Effector CD4-positive, alpha-beta T cell (primary cell): ENCODE data around the gene GATA2.

Source experiments
- DNase-seq: peaks from one replicate; pipeline ENCODE4 v3.0.0-alpha.2; 2020

Gene GATA2

DNA sequence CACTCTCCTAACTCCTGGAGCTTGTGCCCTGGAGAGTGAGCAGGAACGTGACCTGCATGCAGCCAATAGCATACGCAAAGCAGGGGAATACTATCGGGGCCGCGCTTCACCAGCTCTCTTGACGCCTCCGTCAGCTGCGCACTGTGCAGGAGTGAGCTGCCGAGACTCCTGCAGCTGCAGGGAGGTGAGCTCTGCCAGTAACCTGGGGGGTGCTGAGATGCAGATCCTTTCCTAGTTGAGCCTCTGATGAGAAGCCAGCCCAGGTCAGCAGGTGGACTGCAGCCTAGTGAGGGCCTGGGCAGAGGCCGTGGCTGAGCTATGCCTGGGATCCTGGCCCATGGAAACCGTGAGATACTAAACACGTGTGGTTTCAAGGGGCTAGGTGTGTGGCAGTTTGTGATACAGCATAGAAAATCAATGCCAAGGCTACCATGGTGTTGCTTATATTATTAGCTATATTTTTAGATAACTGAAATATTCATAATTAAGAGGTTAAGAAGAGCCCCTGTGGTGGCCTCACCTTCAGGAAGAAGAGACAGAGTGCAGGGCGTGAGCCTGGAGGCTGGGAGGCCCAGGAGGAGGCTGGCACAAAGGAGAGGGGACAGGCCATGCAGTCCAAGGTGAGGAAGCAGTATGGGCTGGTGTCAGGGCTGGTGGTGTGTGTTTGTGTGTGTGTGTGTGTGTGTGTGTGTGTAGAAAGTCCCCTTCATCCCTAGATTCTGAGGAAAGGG lies 20.4 kb downstream of the GATA2 start:
- DNase-seq, result no peak

DNA sequence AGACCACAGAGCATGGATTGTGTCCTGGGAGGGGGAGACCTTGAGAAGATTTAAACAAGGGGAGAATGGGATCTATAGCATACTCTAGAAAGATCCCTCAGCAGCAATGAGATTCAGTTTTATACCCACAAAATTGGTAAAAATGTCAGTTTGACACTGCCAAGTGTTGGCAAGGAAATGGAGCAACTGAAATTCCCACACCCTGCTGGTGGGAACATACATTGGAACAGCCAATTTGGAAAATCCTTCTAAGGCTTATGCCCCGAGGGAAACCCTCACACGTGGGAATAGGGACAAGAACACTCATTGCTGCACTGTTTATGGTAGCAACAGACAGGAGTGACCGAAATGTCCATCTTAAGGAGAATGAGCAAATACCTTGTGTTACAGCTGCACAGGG lies 21.3 kb downstream of the GATA2 start:
- DNase-seq, result no peak

DNA sequence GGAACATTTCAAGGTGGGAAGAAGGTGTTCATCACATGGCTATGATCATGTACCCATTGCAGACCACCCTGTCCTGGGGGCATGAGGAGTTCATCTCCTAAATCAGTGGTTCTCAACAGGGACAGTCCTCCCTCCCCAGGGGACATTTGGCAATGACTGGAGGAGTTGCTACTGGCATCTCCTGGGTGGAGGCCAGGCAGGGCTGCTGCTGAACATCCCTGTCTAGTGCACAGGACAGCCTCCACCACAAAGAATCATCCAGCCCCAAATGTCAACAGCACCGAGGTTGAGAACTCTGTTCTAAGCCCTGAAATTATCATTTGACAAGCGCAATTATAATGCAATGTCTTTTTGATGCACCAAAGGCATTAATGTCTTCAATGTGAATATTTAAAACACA lies 21.9 kb downstream of the GATA2 start:
- no peak for DNase-seq

DNA sequence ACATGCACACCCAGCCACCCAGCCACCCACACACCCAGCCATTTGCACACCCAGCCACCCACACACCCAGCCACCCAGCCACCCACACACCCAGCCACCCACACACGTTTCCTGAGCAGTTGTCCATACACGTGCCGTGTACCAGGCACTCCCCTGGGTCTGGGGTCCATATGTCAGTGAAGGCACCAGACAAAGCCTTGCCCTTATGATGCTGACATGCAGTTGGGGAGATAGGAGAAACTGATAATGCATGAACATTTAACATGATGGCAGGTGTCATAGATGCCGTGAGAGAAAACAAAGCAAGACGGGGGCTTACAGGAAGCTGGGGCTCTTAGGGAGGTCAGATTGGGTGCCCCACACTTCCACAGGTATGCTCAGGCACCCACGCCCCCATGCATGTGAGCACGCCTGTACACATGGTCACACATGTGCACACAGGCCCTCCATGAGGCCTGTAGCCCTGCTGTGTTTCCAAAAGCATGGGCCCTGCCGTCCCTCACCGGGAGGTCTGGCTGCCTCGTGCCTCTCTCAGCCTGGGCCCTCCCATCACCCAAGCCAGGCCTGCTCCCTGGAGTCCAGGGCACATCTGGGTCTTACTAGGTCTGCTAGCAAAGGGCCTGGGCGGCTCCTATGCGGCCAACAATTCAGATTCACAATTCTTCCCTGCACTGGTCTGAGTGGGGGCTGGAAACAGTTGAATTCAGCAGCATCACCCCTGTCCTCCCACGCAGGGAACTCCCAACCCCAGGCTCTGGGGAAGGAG lies 22.7 kb downstream of the GATA2 start:
- no peak for DNase-seq

DNA sequence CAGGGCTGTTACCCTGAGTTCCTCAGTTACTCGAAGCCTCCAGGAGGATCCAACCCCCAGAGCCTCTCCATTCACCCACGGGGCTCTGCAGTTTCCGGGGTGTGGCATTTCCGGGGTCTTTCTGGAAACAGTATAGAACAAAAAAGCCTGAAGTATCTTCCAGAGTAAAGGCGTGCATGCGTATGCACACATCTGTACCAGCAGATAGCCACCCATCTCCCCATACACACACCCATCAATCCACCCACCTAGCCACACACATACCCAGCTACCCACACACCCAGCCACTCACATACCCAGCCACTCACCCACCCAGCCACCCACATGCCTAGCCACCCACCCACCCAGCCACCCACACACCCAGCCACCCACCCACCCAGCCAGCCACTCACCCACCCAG lies 23.4 kb downstream of the GATA2 start:
- DNase-seq, result no peak

DNA sequence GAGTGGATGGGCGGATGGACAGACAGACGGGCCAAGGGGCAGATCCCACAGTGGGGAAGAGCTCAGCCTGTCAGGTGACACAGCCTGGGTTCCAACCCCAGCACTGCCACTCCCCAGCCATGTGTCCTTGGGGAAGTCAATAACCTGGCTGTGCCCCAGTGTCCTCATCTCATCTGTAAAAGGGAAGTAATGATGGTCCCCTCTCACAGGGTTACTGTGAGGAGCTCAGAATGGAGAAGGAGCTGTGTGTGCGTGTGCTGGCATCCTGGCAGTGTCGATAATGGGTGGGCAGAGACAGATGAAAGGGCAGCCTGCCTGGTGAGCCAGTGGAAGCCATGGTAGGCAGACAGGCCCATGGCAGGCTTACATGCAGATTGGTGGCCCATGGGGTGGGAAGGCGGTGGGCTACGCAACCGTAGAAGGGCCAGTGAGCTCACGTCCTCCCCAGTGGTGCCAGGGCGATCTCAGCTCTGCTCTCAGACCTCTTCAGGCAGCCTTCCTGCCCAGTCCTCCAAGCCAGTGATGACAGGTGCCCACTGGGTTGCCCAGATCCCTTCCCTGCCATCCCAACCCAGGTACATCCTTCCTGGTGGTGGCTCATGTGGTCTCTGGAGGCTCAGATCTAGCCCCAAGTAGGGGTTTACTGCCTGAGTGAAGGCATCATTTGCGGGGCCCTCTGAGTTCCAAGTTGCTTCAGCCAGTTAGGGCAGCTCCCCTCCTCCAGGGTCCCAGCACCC lies 24.0 kb downstream of the GATA2 start:
- no peak for DNase-seq

DNA sequence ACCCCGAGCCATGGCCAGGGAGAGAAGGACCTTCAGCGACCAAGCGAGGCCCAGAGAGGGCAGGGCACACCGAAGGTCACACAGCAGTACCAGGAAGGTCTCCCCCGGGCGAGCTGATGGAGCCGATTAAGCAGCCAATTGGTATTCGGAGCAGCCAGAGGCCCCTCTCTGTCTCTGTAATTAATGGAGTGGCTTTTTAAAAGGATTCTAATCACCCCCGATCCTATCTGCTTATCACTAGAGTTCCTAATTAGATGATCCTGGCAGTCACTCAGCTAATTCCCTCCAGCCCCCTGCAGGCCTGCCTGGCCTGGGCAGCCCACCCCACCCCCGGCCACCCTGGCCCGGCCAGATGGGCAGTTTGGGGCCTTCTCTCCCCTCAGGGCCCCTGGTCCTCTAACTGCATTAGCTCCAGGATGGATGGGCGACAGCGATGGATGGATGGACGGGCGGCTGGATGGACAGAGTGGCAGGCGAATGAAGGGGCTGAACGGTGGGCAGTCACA lies 24.7 kb downstream of the GATA2 start:
- DNase-seq, result no peak

DNA sequence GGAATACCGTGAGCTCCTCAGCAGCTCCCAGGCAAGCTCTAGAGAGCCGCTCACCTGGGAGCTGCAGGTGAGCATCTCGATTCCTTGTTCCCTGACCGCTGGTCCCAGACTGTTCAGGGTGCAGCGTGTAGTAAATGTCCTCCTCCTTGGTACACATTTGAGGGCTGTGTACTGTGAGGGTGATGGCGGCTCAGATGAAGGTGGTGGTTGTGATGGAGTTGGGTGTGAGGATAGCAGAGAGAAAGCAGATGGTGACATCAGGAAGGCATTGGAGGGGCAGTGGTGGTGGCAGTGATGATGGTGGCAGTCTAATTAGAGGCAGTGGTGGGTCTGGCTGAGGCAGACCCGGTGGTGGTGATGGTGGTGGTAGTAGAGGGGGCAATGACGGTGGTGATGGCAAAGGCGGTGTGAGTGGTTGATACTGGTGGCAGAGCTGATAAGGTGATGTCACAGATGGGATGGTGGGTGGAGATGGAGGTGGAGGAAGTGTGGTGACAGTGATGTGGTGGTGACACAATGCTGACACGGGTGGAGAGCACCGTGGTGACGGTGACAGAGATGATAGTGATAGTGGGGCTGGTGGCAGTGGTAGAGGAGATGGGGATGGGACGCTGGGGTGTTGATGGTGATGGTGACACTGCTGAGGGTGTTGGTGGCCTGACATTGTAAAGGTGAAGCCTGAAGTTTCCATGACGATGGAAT lies 26.0 kb downstream of the GATA2 start, which contains the start of gene DNAJB8:
TSS of gene DNAJB8 (minus strand) at position 51 of the 702 bp plus-strand sequence. CDS start 3,645 bp downstream, outside the sequence.
- DNase-seq, result no peak

DNA sequence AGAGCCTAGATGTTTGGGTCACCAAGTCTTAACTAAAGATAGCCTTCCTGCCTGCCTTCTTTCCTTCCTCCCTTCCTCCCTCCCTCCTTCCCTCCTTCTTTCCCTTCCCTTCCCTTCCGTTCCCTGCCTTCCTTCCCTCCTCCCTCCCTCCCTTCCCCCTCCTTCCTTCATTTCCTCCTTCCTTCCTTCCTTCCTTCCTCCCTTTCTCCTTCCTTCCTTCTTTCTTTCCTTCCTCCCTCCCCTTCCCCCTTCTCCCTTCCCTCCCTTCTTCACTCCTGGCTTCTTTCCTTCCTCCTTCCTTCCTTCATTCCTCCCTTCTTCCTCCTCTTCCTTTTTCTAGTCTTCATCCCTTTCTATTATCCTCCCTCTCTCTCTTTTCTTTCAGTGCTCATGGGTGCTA lies 28.3 kb downstream of the GATA2 start:
- no peak for DNase-seq

DNA sequence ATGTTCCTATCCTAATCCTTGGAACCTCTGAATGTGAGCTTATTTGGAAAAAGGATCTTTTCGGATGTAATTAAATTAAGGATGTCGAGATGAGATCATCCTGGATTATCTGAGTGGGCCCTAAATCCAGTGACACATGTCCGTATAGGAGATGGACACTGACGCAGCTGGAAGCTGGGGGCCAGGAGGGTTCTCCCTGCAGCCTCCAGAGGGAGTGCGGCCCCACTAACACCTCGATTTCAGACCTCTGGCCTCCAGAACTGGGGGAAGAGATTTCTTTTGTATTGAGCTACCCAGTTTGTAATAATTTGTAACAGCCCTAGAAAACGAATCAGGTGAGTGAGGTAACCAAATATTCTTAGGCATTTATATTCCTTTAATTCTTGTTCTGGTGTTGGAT lies 28.8 kb downstream of the GATA2 start:
- no peak for DNase-seq

DNA sequence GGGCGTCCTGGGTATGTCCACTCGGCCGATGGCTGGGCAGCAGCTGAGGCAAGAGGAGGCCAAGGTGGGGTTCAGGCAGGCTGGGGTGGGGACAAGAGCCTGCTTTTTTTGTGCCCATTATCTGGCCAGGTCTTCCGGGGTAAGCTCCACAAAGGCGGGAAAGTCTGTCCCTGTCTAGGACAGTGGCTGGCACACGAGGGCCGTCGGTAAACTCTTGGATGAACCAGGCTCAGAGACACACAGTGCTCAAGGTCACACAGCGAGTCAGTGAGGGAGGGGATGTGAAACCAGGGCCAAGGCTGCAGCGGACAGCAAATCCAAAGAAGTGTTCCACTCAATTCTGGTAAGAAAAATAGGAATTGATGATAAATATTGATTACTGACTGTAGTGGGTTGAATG lies 29.2 kb downstream of the GATA2 start:
- DNase-seq, result no peak

DNA sequence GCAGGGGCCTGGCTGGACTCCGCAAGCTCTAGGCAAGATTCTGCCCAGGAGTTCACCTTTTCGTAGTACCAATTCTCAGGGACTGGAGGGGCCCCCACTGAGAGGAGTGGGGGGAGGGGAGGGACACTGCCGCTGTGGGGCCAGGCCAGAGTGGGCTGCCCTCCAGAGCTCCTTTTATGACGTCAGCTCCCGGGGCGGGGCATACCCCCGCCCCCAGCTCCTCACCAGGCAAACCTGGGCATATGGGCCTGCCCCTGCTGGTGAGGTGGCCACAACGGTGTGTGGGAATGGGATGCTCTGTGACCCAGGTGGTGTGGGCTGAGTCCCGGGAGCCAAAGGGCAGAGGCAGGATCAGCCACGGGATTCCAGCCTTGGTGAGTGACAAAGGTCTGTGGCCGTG lies 29.6 kb downstream of the GATA2 start:
- no peak for DNase-seq

DNA sequence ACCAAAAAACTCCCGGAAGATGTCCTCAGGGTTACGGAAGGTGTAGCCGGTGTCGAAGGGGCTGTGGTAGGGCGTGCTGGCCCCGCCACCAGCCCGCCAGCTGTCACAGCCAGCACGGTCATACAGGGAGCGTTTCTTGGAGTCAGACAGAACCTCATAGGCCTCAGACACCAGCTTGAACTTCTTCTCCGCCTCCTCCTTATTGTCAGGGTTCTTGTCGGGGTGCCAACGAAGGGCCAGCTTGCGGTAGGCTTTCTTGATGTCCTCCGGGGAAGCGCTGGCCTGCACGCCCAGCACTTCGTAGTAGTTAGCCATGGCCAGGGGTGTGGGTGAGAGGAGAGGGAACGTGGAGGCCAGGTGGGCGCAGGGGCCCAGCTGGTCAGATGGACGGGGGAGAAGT lies 30.1 kb downstream of the GATA2 start:
- no peak for DNase-seq

DNA sequence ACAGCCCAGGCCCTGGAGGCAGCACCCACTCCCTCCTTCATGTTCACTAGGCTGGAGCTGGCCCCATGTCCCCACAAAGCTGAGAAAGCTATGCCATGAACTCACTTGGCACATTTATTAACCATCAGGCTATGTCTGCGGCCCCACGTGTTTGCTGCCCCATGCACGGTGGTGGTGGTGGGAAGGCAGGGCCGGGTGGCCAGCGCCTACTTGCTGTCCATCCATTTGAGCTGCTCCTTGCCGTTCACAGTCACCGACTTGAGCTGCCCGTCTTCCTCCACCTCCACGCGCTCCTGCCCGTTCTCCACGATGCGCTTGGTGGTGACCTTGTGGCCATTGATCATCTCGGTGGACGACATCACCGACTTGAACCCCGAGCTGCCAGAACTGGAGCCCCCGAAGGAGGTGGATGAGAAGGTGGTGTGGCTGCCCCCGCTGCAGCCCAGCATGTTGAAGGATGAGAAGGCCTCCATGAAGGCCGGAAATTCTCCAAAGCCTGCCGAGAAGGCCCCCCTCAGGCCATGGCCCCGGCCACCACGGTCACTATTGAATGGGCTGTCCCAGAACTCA lies 30.6 kb downstream of the GATA2 start:
- DNase-seq, result no peak

DNA sequence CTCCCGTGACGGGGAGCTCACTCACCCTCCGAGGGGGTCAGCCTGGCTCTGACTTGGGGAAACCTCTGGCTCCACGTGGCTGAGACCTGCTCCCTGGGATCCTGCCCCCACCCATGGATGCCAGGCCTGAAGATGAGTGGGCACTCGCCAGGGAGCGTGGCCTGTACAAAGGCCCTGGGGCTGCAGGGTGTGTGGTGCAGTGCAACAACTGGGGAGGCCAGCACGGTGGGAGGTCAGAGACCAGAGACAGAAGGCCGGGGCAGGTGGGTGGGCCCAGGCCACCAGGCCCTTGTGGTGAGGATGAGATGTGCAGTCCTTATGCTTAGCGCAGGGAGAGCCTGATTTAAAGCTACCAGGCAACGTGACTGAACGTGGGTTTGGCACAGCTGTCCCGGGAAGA lies 31.3 kb downstream of the GATA2 start:
- DNase-seq, result no peak

DNA sequence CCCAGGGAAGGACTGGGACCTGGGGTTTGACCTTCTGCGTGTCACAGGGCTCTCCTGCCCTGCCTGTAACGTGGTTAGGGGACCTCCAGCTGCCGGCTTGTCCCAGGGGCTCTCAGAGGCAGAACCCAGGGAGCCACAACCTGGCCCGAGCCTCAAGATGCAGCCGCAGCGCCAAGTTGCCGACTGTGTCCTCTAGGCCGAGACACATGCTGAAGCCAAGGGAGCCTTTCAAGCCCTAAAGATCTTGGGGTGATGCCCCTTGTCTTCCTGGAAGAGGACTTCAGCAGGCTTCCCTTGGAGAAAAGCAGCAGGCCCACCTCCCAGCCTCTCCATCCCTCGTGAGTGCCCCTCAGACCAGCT lies 33.6 kb downstream of the GATA2 start:
- DNase-seq, result no peak

DNA sequence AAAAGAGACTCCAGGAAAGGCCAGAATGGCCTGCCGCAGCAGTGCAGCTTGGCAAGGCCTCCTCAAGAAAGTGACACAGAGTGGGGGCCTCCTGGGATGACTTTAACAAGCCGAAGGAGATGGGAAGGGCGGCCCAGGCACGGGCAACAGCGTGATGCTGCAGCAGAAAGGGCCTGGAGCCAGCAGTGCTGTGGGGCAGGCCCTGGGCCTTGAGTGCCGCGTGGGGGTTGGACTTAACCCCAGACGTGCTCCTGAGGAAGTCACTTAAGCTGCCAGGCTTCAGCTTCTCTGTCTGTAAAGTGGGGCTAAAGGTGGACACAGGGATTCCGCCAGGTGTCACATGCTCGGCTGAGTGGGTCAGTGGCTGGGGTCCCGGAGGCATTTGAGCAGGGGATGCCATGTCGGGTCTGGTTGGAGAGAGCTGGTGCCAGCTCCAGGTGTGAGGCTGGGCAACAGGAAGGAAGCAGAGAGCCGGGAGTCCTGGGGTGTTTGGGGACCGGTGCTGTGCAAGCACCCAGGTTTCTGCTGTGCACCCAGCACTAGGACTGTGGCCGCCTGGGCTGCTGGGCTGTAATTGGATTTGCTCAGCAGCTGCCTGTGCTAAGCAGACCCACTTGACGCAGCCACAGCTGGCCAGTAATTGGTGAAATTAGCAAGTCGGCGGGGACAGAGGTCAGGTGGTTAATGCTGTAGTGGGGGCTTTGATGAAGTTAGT lies 34.1 kb downstream of the GATA2 start:
- DNase-seq, result no peak

DNA sequence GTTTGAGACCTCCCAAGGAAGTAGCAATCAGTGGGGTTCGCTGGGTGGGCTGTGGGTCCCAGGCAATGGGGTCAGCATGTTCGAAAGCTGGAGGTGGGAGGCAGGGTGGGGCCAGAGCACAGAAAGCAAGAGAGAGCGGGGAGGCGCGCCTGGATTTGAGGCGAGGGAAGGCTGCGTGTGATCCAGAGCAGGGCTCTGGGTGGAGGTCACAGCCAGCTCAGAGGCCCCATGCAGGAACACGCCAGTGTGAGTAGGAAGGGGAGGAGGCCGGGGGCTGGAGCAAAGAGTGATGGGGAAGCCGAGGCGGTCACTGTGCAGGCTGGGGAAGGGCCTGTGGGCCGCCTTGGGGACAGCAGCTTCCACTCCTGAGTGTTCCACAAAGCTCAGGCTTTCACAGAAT lies 35.1 kb downstream of the GATA2 start:
- no peak for DNase-seq

DNA sequence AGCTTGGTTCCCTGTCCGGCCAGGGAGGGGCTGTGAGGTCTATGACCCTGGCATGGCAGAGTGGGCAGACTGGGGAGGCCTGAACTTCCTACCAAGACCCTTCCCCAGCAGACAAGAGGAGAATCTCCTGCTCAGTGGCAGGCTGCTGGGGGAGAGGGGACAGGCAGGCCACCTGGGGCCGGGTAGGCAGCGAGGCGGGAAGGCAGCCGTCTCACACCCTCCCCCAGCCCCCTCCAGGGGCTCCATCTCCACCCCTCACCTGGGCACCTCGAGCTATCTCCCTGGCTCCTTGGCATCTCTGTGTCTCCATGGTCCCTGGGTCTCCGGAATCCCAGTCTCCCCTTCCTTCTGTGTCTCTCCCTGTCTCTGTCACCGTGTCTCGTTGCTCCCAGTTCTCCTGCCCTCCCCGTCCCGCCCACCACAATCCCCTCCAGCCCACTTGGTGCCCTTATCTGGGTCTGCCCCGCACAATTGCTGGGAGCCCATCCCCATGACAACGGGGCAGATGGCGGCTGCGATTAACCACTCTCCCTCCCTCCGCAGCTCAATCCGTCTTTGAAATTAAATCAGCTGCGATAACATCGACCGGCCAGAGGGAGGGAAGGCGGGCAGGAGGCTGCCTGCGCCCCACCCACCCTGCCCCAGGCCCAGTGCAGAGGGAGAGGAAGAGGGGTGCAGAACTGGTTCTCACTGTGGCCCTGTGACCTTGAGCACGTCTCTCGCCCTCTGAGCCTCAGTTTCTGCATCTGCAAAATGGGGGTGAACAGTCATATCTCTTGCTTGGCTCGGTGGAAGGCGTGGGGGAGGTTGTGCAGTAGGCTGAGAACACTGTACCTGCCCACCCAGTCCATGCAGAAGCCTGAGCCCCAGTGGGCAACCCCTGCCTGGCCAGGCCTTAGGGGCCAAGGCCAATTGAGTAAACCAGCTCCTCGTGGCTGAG lies 36.0 kb downstream of the GATA2 start:
- no peak for DNase-seq
